Smooth muscle cell (in vitro differentiated cells): ENCODE measurements around the gene SMIM23. TPM values are rescaled to one million over a fixed set of nuclear protein-coding genes. Genes with fewer than 3 reads are reported as not detected.

Source experiments
- DNase-seq: peaks from one replicate; lab custom pipeline; 2025; ENCODE audit not compliant: unreplicated experiment; lab: John Stamatoyannopoulos, UW
- H2AFZ ChIP-seq: fragments of 200-600 bp; sonication (generic); 2 replicates; pipeline ENCODE4 v1.6.0; 2016; ENCODE audit warnings: antibody characterized with exemption, low read depth, mild to moderate bottlenecking
- H3F3A ChIP-seq: fragments of 200-600 bp; sonication (generic); 2 replicates; pipeline ENCODE4 v1.6.0; 2017; ENCODE audit warnings: antibody characterized with exemption, low read depth
- H3K27ac ChIP-seq: fragments of 200-600 bp; sonication (generic); 2 replicates; pipeline ENCODE4 v1.5.1; 2016; ENCODE audit warnings: low read depth, mild to moderate bottlenecking
- H3K27me3 ChIP-seq: fragments of 200-600 bp; sonication (generic); 2 replicates; pipeline ENCODE4 v1.6.1; 2016; ENCODE audit warnings: low read depth, mild to moderate bottlenecking
- H3K36me3 ChIP-seq: fragments of 200-600 bp; sonication (generic); 2 replicates; pipeline ENCODE4 v1.5.1; 2016; ENCODE audit warnings: low read depth
- H3K4me1 ChIP-seq: fragments of 200-600 bp; sonication (generic); 2 replicates; pipeline ENCODE4 v1.5.1; 2016; ENCODE audit warnings: low read depth
- H3K4me2 ChIP-seq: fragments of 200-600 bp; sonication (generic); 2 replicates; pipeline ENCODE4 v1.6.0; 2016; ENCODE audit warnings: mild to moderate bottlenecking
- H3K4me3 ChIP-seq: fragments of 200-600 bp; sonication (generic); 2 replicates; pipeline ENCODE4 v1.5.1; 2016; ENCODE audit warnings: mild to moderate bottlenecking
- H3K79me2 ChIP-seq: fragments of 200-600 bp; sonication (generic); 2 replicates; pipeline ENCODE4 v1.6.0; 2016; ENCODE audit warnings: low read depth, mild to moderate bottlenecking
- H3K9ac ChIP-seq: fragments of 200-600 bp; sonication (generic); 2 replicates; pipeline ENCODE4 v1.6.0; 2016; ENCODE audit warnings: low read depth
- H3K9me3 ChIP-seq: fragments of 200-600 bp; sonication (generic); replicated peaks from 2 replicates; pipeline ENCODE4 v1.5.1; 2016; ENCODE audit warnings: low read depth
- H4K20me1 ChIP-seq: fragments of 200-600 bp; sonication (generic); 2 replicates; pipeline ENCODE4 v1.6.0; 2016; ENCODE audit warnings: low read depth
- CTCF ChIP-seq: fragments of 200-600 bp; sonication (generic); IDR thresholded peaks from 2 replicates; pipeline ENCODE4 v1.5.1; 2017; ENCODE audit warnings: borderline replicate concordance, mild to moderate bottlenecking, antibody characterized with exemption; ENCODE audit not compliant: insufficient read depth, poor library complexity, severe bottlenecking
- WGBS: methylation state at CpG from one replicate; pipeline ENCODE4 v1.1.7; 2016; ENCODE audit warnings: low lambda C conversion rate; 5-methylcytosine and 5-hydroxymethylcytosine counted together
- polyA plus RNA-seq: library from polyadenylated mRNA; unstranded; fragments of >200 nt; fragmentation: Nextera tagmentation; extraction: Ambion mirVana; gene quantifications from 2 replicates; pipeline ENCODE4 v1.2.1, GENCODE V29; 2016
- total RNA-seq: library from RNA; depleted of rRNA; stranded (reverse); fragments of >200 nt; gene quantifications from 2 replicates; pipeline ENCODE4 v1.2.3, GENCODE V29; 2014

The SMIM23 gene
- total and polyA plus RNA-seq, 2 experiments from 2014 or later: not detected

- Histone ChIP-seq H3K4me3 (no peak overlapping the region), H3F3A (no peaks in the 10 kb centered on the region), H3K27me3 (no peaks in the 10 kb centered on the region), H2AFZ (no peak overlapping the region), H4K20me1 (no peaks in the 10 kb centered on the region), H3K9me3 (no peaks in the 10 kb centered on the region), H3K4me1 (no peaks in the 10 kb centered on the region), H3K9ac (no peak overlapping the region), H3K79me2 (no peaks in the 10 kb centered on the region), H3K27ac (no peak overlapping the region), H3K4me2 (no peak overlapping the region), H3K36me3 (no peaks in the 10 kb centered on the region)
- no peak for TF ChIP-seq CTCF
- DNase-seq: no peak
Observed at GRCh38 chr5:171837522-171837921, 51.9 kb downstream of the SMIM23 start.

GRCh38 chr5:171838066-171838465 is 52.4 kb downstream of the SMIM23 start:
- no peak overlapping the region for H3K9ac ChIP-seq
- H3K4me1 ChIP-seq: no peaks in the 10 kb centered on the region
- H3K79me2 ChIP-seq: no peaks in the 10 kb centered on the region
- no peak for TF ChIP-seq CTCF
- no peaks in the 10 kb centered on the region for H3K27me3 ChIP-seq
- H3K4me3 ChIP-seq: no peak overlapping the region
- WGBS: 84% methylated on average over 12 of the region's 12 CpGs
- H3F3A ChIP-seq: no peaks in the 10 kb centered on the region
- no peak for DNase-seq
- H2AFZ ChIP-seq: no peak overlapping the region
- no peaks in the 10 kb centered on the region for H3K9me3 ChIP-seq
- no peaks in the 10 kb centered on the region for H4K20me1 ChIP-seq
- no peaks in the 10 kb centered on the region for H3K36me3 ChIP-seq
- H3K27ac ChIP-seq: no peak overlapping the region
- H3K4me2 ChIP-seq: no peak overlapping the region

- H3K4me3 ChIP-seq: no peak overlapping the region
- H3K9me3 ChIP-seq: no peaks in the 10 kb centered on the region
- no peak for TF ChIP-seq CTCF
- H3K27me3 ChIP-seq: no peaks in the 10 kb centered on the region
- no peaks in the 10 kb centered on the region for H3F3A ChIP-seq
- WGBS: 82% methylated on average over 2 of the region's 2 CpGs
- no peaks in the 10 kb centered on the region for H4K20me1 ChIP-seq
- DNase-seq: no peak
- H3K4me1 ChIP-seq: peaks cover 7% of the 10 kb centered on the region
- H2AFZ ChIP-seq: no peak overlapping the region
- no peak overlapping the region for H3K27ac ChIP-seq
- H3K9ac ChIP-seq: no peak overlapping the region
- H3K4me2 ChIP-seq: no peak overlapping the region
- no peaks in the 10 kb centered on the region for H3K36me3 ChIP-seq
- no peaks in the 10 kb centered on the region for H3K79me2 ChIP-seq
Observed at GRCh38 chr5:171839112-171839511, 53.5 kb downstream of the SMIM23 start.

- no peaks in the 10 kb centered on the region for H3K27me3 ChIP-seq
- peaks cover 8% of the 10 kb centered on the region for H3K4me1 ChIP-seq
- H3K4me3 ChIP-seq: no peak overlapping the region
- no peak for TF ChIP-seq CTCF
- H3K9ac ChIP-seq: no peak overlapping the region
- H4K20me1 ChIP-seq: no peaks in the 10 kb centered on the region
- no peaks in the 10 kb centered on the region for H3K9me3 ChIP-seq
- no peak overlapping the region for H3K27ac ChIP-seq
- DNase-seq: no peak
- H3F3A ChIP-seq: no peaks in the 10 kb centered on the region
- no peak overlapping the region for H2AFZ ChIP-seq
- no peaks in the 10 kb centered on the region for H3K79me2 ChIP-seq
- 50% methylated on average over 2 of the region's 2 CpGs for WGBS
- H3K36me3 ChIP-seq: no peaks in the 10 kb centered on the region
- H3K4me2 ChIP-seq: no peak overlapping the region
Observed at GRCh38 chr5:171840066-171840465, 54.4 kb downstream of the SMIM23 start.

Other genes starting within 250 kb of the SMIM23 start
- gene FBXW11, start 220.8 kb downstream of the SMIM23 start, total RNA-seq: 83.0 and 83.7 TPM in 2 replicates
- 27.4 and 30.6 TPM in 2 replicates for gene FBXW11, start 220.8 kb downstream of the SMIM23 start, polyA plus RNA-seq